IMR-90 (cell line): ENCODE data around the gene EPHA5. TPM values are rescaled to one million over a fixed set of nuclear protein-coding genes. Genes with fewer than 3 reads are reported as not detected.

Source experiments
- ATAC-seq: fragments of 200-7000 bp; cut with Tn5 transposase; 2 replicates; pipeline ENCODE4 v1.9.1; 2020; ENCODE audit warnings: low read depth, mild to moderate bottlenecking, moderate library complexity
- BruUV-seq: library from RNA; stranded (reverse); fragments of 400-500 nt; replicated peaks from 2 replicates; lab custom pipeline; 2021; lab: Mats Ljungman, UMichigan
- CTCF ChIA-PET: fragments of 300-600 bp; formaldehyde crosslinking; extraction: SDS; loops from one replicate; lab custom pipeline; 2021; ENCODE audit warnings: antibody characterized with exemption; lab: Yijun Ruan, JAX
- POLR2A ChIA-PET: fragments of 300-600 bp; sonication (Branson Sonifier 250); formaldehyde crosslinking; loops from one replicate; lab custom pipeline; 2022; ENCODE audit warnings: antibody characterized with exemption; ENCODE audit not compliant: unreplicated experiment; lab: Charles Lee
- DNase-seq: peaks from one replicate; pipeline ENCODE4 v3.0.0; 2013
- H2AFZ ChIP-seq: replicated peaks from 2 replicates; pipeline ENCODE3; 2013; ENCODE audit warnings: low read length, mild to moderate bottlenecking; ENCODE audit not compliant: poor library complexity
- H2AK5ac ChIP-seq: 2 replicates; pipeline ENCODE4 v1.6.1; 2013; ENCODE audit warnings: low read depth, low read length, inconsistent platforms
- H2AK9ac ChIP-seq: replicated peaks from 2 replicates; pipeline ENCODE3; 2013; ENCODE audit warnings: mild to moderate bottlenecking, low read depth, low read length, moderate library complexity; ENCODE audit not compliant: poor library complexity
- H2BK120ac ChIP-seq: 2 replicates; pipeline ENCODE4 v1.6.1; 2013; ENCODE audit warnings: low read depth, low read length, inconsistent platforms
- H2BK15ac ChIP-seq: 3 replicates; pipeline ENCODE4 v1.6.1; 2013; ENCODE audit warnings: low read depth, low read length, inconsistent platforms
- H2BK20ac ChIP-seq: 2 replicates; pipeline ENCODE4 v1.6.1; 2013; ENCODE audit warnings: low read depth, mild to moderate bottlenecking, inconsistent platforms, low read length, moderate library complexity
- H2BK5ac ChIP-seq: 2 replicates; pipeline ENCODE4 v1.6.1; 2013; ENCODE audit warnings: mild to moderate bottlenecking, low read depth, low read length, inconsistent platforms; ENCODE audit not compliant: poor library complexity, severe bottlenecking
- H3K14ac ChIP-seq: replicated peaks from 2 replicates; pipeline ENCODE4 v1.6.1; 2013; ENCODE audit warnings: low read depth, low read length, inconsistent platforms
- H3K18ac ChIP-seq: 2 replicates; pipeline ENCODE4 v1.6.1; 2013; ENCODE audit warnings: low read depth, low read length, control low read depth
- H3K23ac ChIP-seq: 2 replicates; pipeline ENCODE4 v1.6.1; 2013; ENCODE audit warnings: low read depth, low read length, inconsistent platforms
- H3K27ac ChIP-seq: 2 replicates; pipeline ENCODE4 v1.5.1; 2013; ENCODE audit warnings: mild to moderate bottlenecking, control low read depth, low read length; ENCODE audit not compliant: insufficient read depth
- H3K27me3 ChIP-seq: 2 replicates; pipeline ENCODE4 v1.6.1; 2013; ENCODE audit warnings: low read length; ENCODE audit not compliant: control insufficient read depth, insufficient read depth
- H3K36me3 ChIP-seq: 2 replicates; pipeline ENCODE4 v1.6.1; 2013; ENCODE audit warnings: low read length, mixed read lengths; ENCODE audit not compliant: control insufficient read depth, insufficient read depth
- H3K4ac ChIP-seq: 2 replicates; pipeline ENCODE4 v1.6.1; 2013; ENCODE audit warnings: low read depth, low read length, inconsistent platforms
- H3K4me1 ChIP-seq: 2 replicates; pipeline ENCODE4 v1.6.1; 2013; ENCODE audit warnings: low read length, mixed read lengths; ENCODE audit not compliant: control insufficient read depth, insufficient read depth
- H3K4me2 ChIP-seq: 2 replicates; pipeline ENCODE4 v1.6.1; 2013; ENCODE audit warnings: low read depth, mild to moderate bottlenecking, control low read depth, low read length, moderate library complexity
- H3K4me3 ChIP-seq: 2 replicates; pipeline ENCODE4 v1.5.1; 2013; ENCODE audit warnings: low read depth, mild to moderate bottlenecking, control low read depth, low read length, moderate library complexity; ENCODE audit not compliant: insufficient read depth
- H3K56ac ChIP-seq: 2 replicates; pipeline ENCODE4 v1.6.1; 2013; ENCODE audit warnings: low read length, inconsistent platforms; ENCODE audit not compliant: insufficient read depth; ENCODE audit errors: extremely low read depth
- H3K79me1 ChIP-seq, 2 experiments: 2 replicates each; pipeline ENCODE4 v1.6.1; 2013; ENCODE audit warnings: low read length in 2 of 2, inconsistent platforms in 1 of 2, low read depth in 1 of 2
- H3K9ac ChIP-seq: 2 replicates; pipeline ENCODE4 v1.6.1; 2013; ENCODE audit warnings: low read depth, low read length, control low read depth
- H3K9me1 ChIP-seq: 2 replicates; pipeline ENCODE4 v1.6.1; 2013; ENCODE audit warnings: low read length, inconsistent platforms; ENCODE audit not compliant: insufficient read depth
- H3K9me3 ChIP-seq: 2 replicates; pipeline ENCODE4 v1.6.1; 2013; ENCODE audit warnings: low read length; ENCODE audit not compliant: control insufficient read depth, insufficient read depth
- H4K20me1 ChIP-seq: 2 replicates; pipeline ENCODE4 v1.6.1; 2013; ENCODE audit warnings: low read length, inconsistent platforms; ENCODE audit not compliant: insufficient read depth
- H4K5ac ChIP-seq: 2 replicates; pipeline ENCODE4 v1.6.1; 2013; ENCODE audit warnings: mild to moderate bottlenecking, low read depth, low read length, control low read depth
- H4K8ac ChIP-seq, 2 experiments: 2 replicates each; pipeline ENCODE4 v1.6.1; 2013; ENCODE audit warnings: low read depth in 2 of 2, low read length in 2 of 2, control low read depth in 1 of 2, inconsistent platforms in 1 of 2
- H4K91ac ChIP-seq: 2 replicates; pipeline ENCODE4 v1.6.1; 2013; ENCODE audit warnings: low read depth, low read length, inconsistent platforms; ENCODE audit not compliant: insufficient read depth
- BHLHE40 ChIP-seq: fragments of 150-350 bp; IDR thresholded peaks from 2 replicates; pipeline ENCODE4 v1.6.1; 2016; ENCODE audit warnings: mild to moderate bottlenecking, low read depth, low read length
- CEBPB ChIP-seq: IDR thresholded peaks from 2 replicates; pipeline ENCODE4 v1.6.1; 2012; ENCODE audit warnings: low read depth, low read length, improper control_type of control experiment
- CHD1 ChIP-seq: IDR thresholded peaks from 2 replicates; pipeline ENCODE4 v1.6.1; 2012; ENCODE audit warnings: low read depth, low read length, improper control_type of control experiment
- CTCF ChIP-seq: conservative IDR thresholded peaks from 2 replicates; pipeline ENCODE4 v1.5.1; 2012; ENCODE audit warnings: mild to moderate bottlenecking, low read depth, low read length, improper control_type of control experiment
- ELK1 ChIP-seq: fragments of 150-350 bp; IDR thresholded peaks from 2 replicates; pipeline ENCODE4 v1.6.1; 2016; ENCODE audit warnings: low read depth, mild to moderate bottlenecking, low read length, moderate library complexity, borderline replicate concordance
- FOS ChIP-seq: fragments of 150-350 bp; IDR thresholded peaks from 2 replicates; pipeline ENCODE4 v1.6.1; 2016; ENCODE audit warnings: low read depth, low read length
- MAFK ChIP-seq: IDR thresholded peaks from 2 replicates; pipeline ENCODE4 v1.6.1; 2012; ENCODE audit warnings: low read depth, low read length, improper control_type of control experiment
- MAZ ChIP-seq: IDR thresholded peaks from 2 replicates; pipeline ENCODE4 v1.6.1; 2012; ENCODE audit warnings: low read depth, mild to moderate bottlenecking, low read length, improper control_type of control experiment, moderate library complexity, borderline replicate concordance
- MXI1 ChIP-seq: IDR thresholded peaks from 2 replicates; pipeline ENCODE4 v1.6.1; 2012; ENCODE audit warnings: low read depth, mild to moderate bottlenecking, low read length, moderate library complexity, borderline replicate concordance
- NFE2L2 ChIP-seq: fragments of 150-350 bp; IDR thresholded peaks from 2 replicates; pipeline ENCODE4 v1.6.1; 2016; ENCODE audit warnings: low read depth, mild to moderate bottlenecking, low read length
- POLR2A ChIP-seq: IDR thresholded peaks from 2 replicates; pipeline ENCODE4 v1.6.1; 2012; ENCODE audit warnings: mild to moderate bottlenecking, low read depth, low read length
- RAD21 ChIP-seq: IDR thresholded peaks from 2 replicates; pipeline ENCODE4 v1.6.1; 2012; ENCODE audit warnings: low read length, improper control_type of control experiment
- RFX5 ChIP-seq: IDR thresholded peaks from 2 replicates; pipeline ENCODE4 v1.8.0; 2012; ENCODE audit warnings: low read depth, mild to moderate bottlenecking, low read length, moderate library complexity
- SMC3 ChIP-seq: fragments of 150-350 bp; IDR thresholded peaks from 2 replicates; pipeline ENCODE4 v1.6.1; 2016; ENCODE audit warnings: low read depth, mild to moderate bottlenecking, antibody characterized with exemption, low read length, moderate library complexity
- USF2 ChIP-seq: fragments of 150-350 bp; IDR thresholded peaks from 2 replicates; pipeline ENCODE4 v1.6.1; 2017; ENCODE audit warnings: mild to moderate bottlenecking, antibody characterized with exemption, low read length, low read depth
- WGBS, 2 experiments: methylation state at CpG; one replicate each; pipeline versions ENCODE4 v1.1.5 to v1.1.7; 2013; ENCODE audit warnings: missing lambda C conversion rate in 2 of 2; ENCODE audit not compliant: insufficient read length in 1 of 2; ENCODE audit errors: extremely low coverage in 2 of 2; 5-methylcytosine and 5-hydroxymethylcytosine counted together
- dilution Hi-C: fragments of 300-500 bp; cut with HindIII; formaldehyde crosslinking; loops from one replicate; pipeline ENCODE4 v1.14.3; 2018; ENCODE audit warnings: low sequenced_read_pairs; ENCODE audit not compliant: unreplicated experiment
- in situ Hi-C: fragments of 300-500 bp; cut with MboI; formaldehyde crosslinking; loops from 3 replicates; pipeline ENCODE4 v1.14.3; 2019; ENCODE audit warnings: low sequenced_read_pairs, inconsistent platforms, mixed read lengths
- intact Hi-C: fragments of 100-400 bp; cut with micrococcal nuclease; formaldehyde crosslinking; loops from 2 replicates; pipeline ENCODE4 v1.10.0; 2022
- polyA plus RNA-seq, 3 experiments: library from polyadenylated mRNA; depleted of rRNA; stranded (reverse); fragments of >200 nt; gene quantifications; 2 replicates each; pipeline ENCODE4 v1.2.3, GENCODE V29; 2012; ENCODE audit warnings: low replicate concordance in 1 of 3
- total RNA-seq: library from RNA; depleted of rRNA; stranded (reverse); fragments of >200 nt; gene quantifications from 2 replicates; pipeline ENCODE4 v1.2.3, GENCODE V29; 2012

The EPHA5 gene
- total and polyA plus RNA-seq, 2 of the 4 experiments (the other 2 are of a cell fraction): 0.07 to 0.18 TPM

- dilution Hi-C loops: no loop called here
- no peaks in the 10 kb centered on the region for H3K9me1 ChIP-seq
These were observed 278.9 kb downstream of the EPHA5 start for GRCh38 chr4:65391382-65391781.

More at GRCh38 chr4:65391382-65391781, 278.9 kb downstream of the EPHA5 start:
- Histone ChIP-seq H3K79me1 (no peaks in the 10 kb centered on the region), H2BK15ac (no peak overlapping the region), H3K4me2 (no peak overlapping the region), H3K14ac (no peak overlapping the region), H2AK5ac (no peak overlapping the region), H2AFZ (no peak overlapping the region), H2BK120ac (no peak overlapping the region), H3K56ac (no peak overlapping the region), H3K4me1 (no peaks in the 10 kb centered on the region), H3K4ac (no peak overlapping the region), H3K27me3 (no peaks in the 10 kb centered on the region), H3K4me3 (no peak overlapping the region), H3K36me3 (no peaks in the 10 kb centered on the region), H4K5ac (no peak overlapping the region), H2BK5ac (no peak overlapping the region), H3K9ac (no peak overlapping the region), H4K8ac (no peak overlapping the region), H4K91ac (no peak overlapping the region), H3K9me3 (peaks cover 4% of the 10 kb centered on the region; the same call in 1 of the 2 replicates), H3K18ac (no peak overlapping the region), H2AK9ac (no peak overlapping the region), H3K23ac (no peak overlapping the region), H2BK20ac (no peak overlapping the region), H4K20me1 (no peaks in the 10 kb centered on the region), H3K27ac (no peak overlapping the region)
- in situ Hi-C loops (no loop called here), intact Hi-C loops (no loop called here)
- DNase-seq (no peak), ATAC-seq (no peak)
- POLR2A ChIA-PET: no interaction called here
- no TSS peak for BruUV-seq
- CTCF ChIA-PET: no interaction called here
- no CpG with 5 or more reads among the region's 1 CpG for WGBS, 2 experiments
- no peak for TF ChIP-seq MAFK
- TF ChIP-seq NFE2L2: no peak
- TF ChIP-seq USF2: no peak
- no peak for TF ChIP-seq MXI1
- TF ChIP-seq SMC3: no peak
- no peak for TF ChIP-seq CTCF
- TF ChIP-seq CHD1: no peak
- no peak for TF ChIP-seq BHLHE40
- TF ChIP-seq MAZ: no peak
- TF ChIP-seq RFX5: no peak
- TF ChIP-seq RAD21: no peak
- no peak for TF ChIP-seq POLR2A
- no peak for TF ChIP-seq CEBPB
- TF ChIP-seq ELK1: no peak
- no peak for TF ChIP-seq FOS
